Caco-2 (cell line): ENCODE data around the gene SBNO2. TPM values are rescaled to one million over a fixed set of nuclear protein-coding genes. Genes with fewer than 3 reads are reported as not detected.

Source experiments
- BruUV-seq: library from RNA; stranded (reverse); fragments of 400-500 nt; replicated peaks from 2 replicates; lab custom pipeline; 2021; lab: Mats Ljungman, UMichigan
- CTCF ChIA-PET: fragments of 300-600 bp; sonication (Branson Sonifier 250); formaldehyde crosslinking; loops from one replicate; lab custom pipeline; 2022; ENCODE audit warnings: antibody characterized with exemption; lab: Charles Lee
- POLR2A ChIA-PET: fragments of 300-600 bp; sonication (Branson Sonifier 250); formaldehyde crosslinking; loops from one replicate; lab custom pipeline; 2022; ENCODE audit warnings: antibody characterized with exemption; lab: Charles Lee
- DNase-seq, 2 experiments: peaks; one replicate each; pipeline versions ENCODE4 v3.0.0 to v3.0.0-alpha.2; 2020 to 2022
- H3K27me3 ChIP-seq: replicated peaks from 2 replicates; pipeline ENCODE4 v1.6.0; 2011; ENCODE audit warnings: low read length; ENCODE audit not compliant: control insufficient read depth, insufficient read depth
- H3K36me3 ChIP-seq: 2 replicates; pipeline ENCODE4 v1.5.1; 2011; ENCODE audit warnings: low read length; ENCODE audit not compliant: control insufficient read depth, insufficient read depth
- H3K4me1 ChIP-seq: fragments of 250-450 bp; sonication (Bioruptor Pico); 2 replicates; pipeline ENCODE4 v1.5.1; 2020; ENCODE audit warnings: mild to moderate bottlenecking
- H3K4me3 ChIP-seq: 2 replicates; pipeline ENCODE4 v1.5.1; 2011; ENCODE audit warnings: low read depth, mild to moderate bottlenecking, control low read depth, low read length
- H3K9me3 ChIP-seq: fragments of 250-450 bp; sonication (Bioruptor Pico); 2 replicates; pipeline ENCODE4 v1.5.1; 2020; ENCODE audit warnings: mild to moderate bottlenecking, moderate library complexity
- H3K27ac Mint-ChIP-seq: one replicate; pipeline ENCODE4 v1.8.0; 2022; ENCODE audit warnings: mixed read lengths; ENCODE audit not compliant: unreplicated experiment
- H3K27me3 Mint-ChIP-seq: one replicate; pipeline ENCODE4 v1.8.0; 2022; ENCODE audit warnings: mixed read lengths; ENCODE audit not compliant: insufficient read depth, unreplicated experiment
- H3K36me3 Mint-ChIP-seq: one replicate; pipeline ENCODE4 v1.8.0; 2022; ENCODE audit warnings: mild to moderate bottlenecking, mixed read lengths; ENCODE audit not compliant: insufficient read depth, unreplicated experiment
- H3K4me1 Mint-ChIP-seq: one replicate; pipeline ENCODE4 v1.8.0; 2022; ENCODE audit warnings: low read depth, mixed read lengths; ENCODE audit not compliant: unreplicated experiment
- H3K4me3 Mint-ChIP-seq: one replicate; pipeline ENCODE4 v1.8.0; 2022; ENCODE audit warnings: mild to moderate bottlenecking, moderate library complexity, mixed read lengths; ENCODE audit not compliant: unreplicated experiment
- H3K9me3 Mint-ChIP-seq: one replicate; pipeline ENCODE4 v1.8.0; 2022; ENCODE audit warnings: mixed read lengths; ENCODE audit not compliant: unreplicated experiment
- CTCF ChIP-seq, 2 experiments: fragments of 200-600 bp in 1 of 2; IDR thresholded peaks; 1 replicate in 1 of 2; 2 replicates in 1 of 2; pipeline versions ENCODE4 v1.5.1 to v1.8.0; 2011 to 2022; ENCODE audit warnings: antibody characterized with exemption in 1 of 2, control low read depth in 1 of 2, inconsistent platforms in 1 of 2, low read depth in 1 of 2, low read length in 1 of 2, mild to moderate bottlenecking in 1 of 2, moderate library complexity in 1 of 2; ENCODE audit not compliant: insufficient read depth in 1 of 2, severe bottlenecking in 1 of 2, unreplicated experiment in 1 of 2
- intact Hi-C: fragments of 100-400 bp; cut with micrococcal nuclease; formaldehyde crosslinking; loops from one replicate; pipeline ENCODE4 v1.10.0; 2022; ENCODE audit not compliant: unreplicated experiment
- total RNA-seq: library from RNA; stranded (reverse); gene quantifications from 2 replicates; pipeline ENCODE4 v1.2.3, GENCODE V29; 2022

The SBNO2 gene
- total RNA-seq, 1 experiment from 2014 or later: 41.2 TPM

- Mint-ChIP-seq H3K4me1 (no peaks in the 10 kb centered on the region), H3K4me3 (no peak overlapping the region), H3K9me3 (no peaks in the 10 kb centered on the region), H3K27ac (no peak overlapping the region), H3K36me3 (peaks cover 28% of the 10 kb centered on the region), H3K27me3 (no peaks in the 10 kb centered on the region)
- Histone ChIP-seq H3K36me3 (no peaks in the 10 kb centered on the region; the same call in 1 of the 2 replicates), H3K9me3 (no peaks in the 10 kb centered on the region), H3K27me3 (no peaks in the 10 kb centered on the region), H3K4me1 (no peaks in the 10 kb centered on the region), H3K4me3 (no peak overlapping the region)
- CTCF ChIA-PET: interaction anchor here (0.6 kb wide), 1 partner anchor 49 kb away, joined by 3 read pairs; no protein-coding TSS in a partner anchor
- TF ChIP-seq CTCF (IDR thresholded peaks at IDR 0.05; ENCODE audit: insufficient read depth in 1 of 2, low read depth in 1 of 2, low read length in 1 of 2, severe bottlenecking in 1 of 2, unreplicated experiment in 1 of 2): no peak
- intact Hi-C loops: no loop called here
- no TSS peak for BruUV-seq
- POLR2A ChIA-PET: no interaction called here
- no peak for DNase-seq
Observed at GRCh38 chr19:1217366-1217765, 43.3 kb upstream of the SBNO2 start.

GRCh38 chr19:1216756-1217155, 42.7 kb upstream of the SBNO2 start:
- Histone ChIP-seq H3K27me3 (no peaks in the 10 kb centered on the region), H3K4me3 (no peak overlapping the region), H3K36me3 (no peaks in the 10 kb centered on the region; the same call in 1 of the 2 replicates), H3K4me1 (no peaks in the 10 kb centered on the region), H3K9me3 (no peaks in the 10 kb centered on the region)
- TF ChIP-seq CTCF (IDR thresholded peaks at IDR 0.05; ENCODE audit: insufficient read depth in 1 of 2, low read depth in 1 of 2, low read length in 1 of 2, severe bottlenecking in 1 of 2, unreplicated experiment in 1 of 2): no peak
- Mint-ChIP-seq H3K9me3 (no peaks in the 10 kb centered on the region), H3K4me1 (no peaks in the 10 kb centered on the region), H3K36me3 (peaks cover 31% of the 10 kb centered on the region), H3K4me3 (no peak overlapping the region), H3K27me3 (no peaks in the 10 kb centered on the region), H3K27ac (no peak overlapping the region)
- ChIA-PET CTCF (interaction anchor here (0.6 kb wide), 1 partner anchor 50 kb away, joined by 3 read pairs; no protein-coding TSS in a partner anchor), POLR2A (interaction anchor here (0.6 kb wide), 1 partner anchor 464 kb away, joined by 4 read pairs; no protein-coding TSS in a partner anchor)
- no TSS peak for BruUV-seq
- intact Hi-C loops: no loop called here
- no peak for DNase-seq

- Mint-ChIP-seq H3K27me3 (no peaks in the 10 kb centered on the region), H3K36me3 (peaks cover 36% of the 10 kb centered on the region), H3K4me1 (no peaks in the 10 kb centered on the region), H3K9me3 (no peaks in the 10 kb centered on the region), H3K27ac (no peak overlapping the region), H3K4me3 (no peak overlapping the region)
- no peak for DNase-seq
- Histone ChIP-seq H3K9me3 (no peaks in the 10 kb centered on the region), H3K27me3 (no peaks in the 10 kb centered on the region), H3K4me1 (no peaks in the 10 kb centered on the region), H3K36me3 (no peaks in the 10 kb centered on the region; the same call in 1 of the 2 replicates), H3K4me3 (no peak overlapping the region)
- intact Hi-C loops: no loop called here
- no peak for TF ChIP-seq CTCF (IDR thresholded peaks at IDR 0.05; ENCODE audit: insufficient read depth in 1 of 2, low read depth in 1 of 2, low read length in 1 of 2, severe bottlenecking in 1 of 2, unreplicated experiment in 1 of 2)
- POLR2A ChIA-PET: interaction anchor here (0.6 kb wide), 1 partner anchor 10 kb away, joined by 5 read pairs; no protein-coding TSS in a partner anchor
- BruUV-seq: no TSS peak
- CTCF ChIA-PET: no interaction called here
Observed at GRCh38 chr19:1214862-1215731, 41.0 kb upstream of the SBNO2 start.
